Measurements from ENCODE around the gene DNAJC30.

DNAJC30 gene

GRCh38 chr7:73707045-73707631, 23.9 kb upstream of the DNAJC30 start:
- peak; percentile 75 for DNase-seq

GRCh38 chr7:73706126-73707044, 23.1 kb upstream of the DNAJC30 start:
- peak; percentile 75 for DNase-seq

GRCh38 chr7:73705551-73705920, 22.3 kb upstream of the DNAJC30 start:
- no peak for DNase-seq

GRCh38 chr7:73704640-73705550, 21.6 kb upstream of the DNAJC30 start:
- peak; percentile 97 for DNase-seq

GRCh38 chr7:73703757-73704639, 20.7 kb upstream of the DNAJC30 start:
- DNase-seq: peak; percentile 73

GRCh38 chr7:73703225-73703624, 20.0 kb upstream of the DNAJC30 start:
- no peak for DNase-seq

- DNase-seq: no peak
These were observed 19.4 kb upstream of the DNAJC30 start for GRCh38 chr7:73702665-73703064.

- no peak for DNase-seq
These were observed 19.0 kb upstream of the DNAJC30 start for GRCh38 chr7:73702226-73702625.

GRCh38 chr7:73701357-73701995, 18.2 kb upstream of the DNAJC30 start:
- peak; percentile 79 for DNase-seq

GRCh38 chr7:73700581-73701134, 17.4 kb upstream of the DNAJC30 start:
- no peak for DNase-seq

- DNase-seq: no peak
These were observed 16.8 kb upstream of the DNAJC30 start for GRCh38 chr7:73700069-73700423.

- DNase-seq: no peak
These were observed 16.3 kb upstream of the DNAJC30 start for GRCh38 chr7:73699370-73700068.

GRCh38 chr7:73698410-73698809, 15.2 kb upstream of the DNAJC30 start:
- no peak for DNase-seq

- DNase-seq: no peak
These were observed 13.1 kb upstream of the DNAJC30 start for GRCh38 chr7:73696372-73696771.

- DNase-seq: no peak
These were observed 7.4 kb upstream of the DNAJC30 start for GRCh38 chr7:73690646-73691045.

- no peak for DNase-seq
These were observed 5.0 kb upstream of the DNAJC30 start for GRCh38 chr7:73688288-73688687.

GRCh38 chr7:73685311-73685710, 2.1 kb upstream of the DNAJC30 start:
- no peak for DNase-seq

- DNase-seq: no peak
These were observed 788 bp upstream of the DNAJC30 start for GRCh38 chr7:73683788-73684693.

- no peak for DNase-seq
These were observed 553 bp downstream of the DNAJC30 start for GRCh38 chr7:73682745-73683055.

GRCh38 chr7:73681031-73681430, 2.2 kb downstream of the DNAJC30 start:
- no peak for DNase-seq

Measured in fibroblast of skin of back (primary cell).